Endothelial cell of umbilical vein (primary cell): ENCODE measurements around the gene TBX15. TPM values are rescaled to one million over a fixed set of nuclear protein-coding genes. Genes with fewer than 3 reads are reported as not detected.

ENCODE experiments used
- BruUV-seq: library from RNA; stranded (reverse); fragments of 400-500 nt; replicated peaks from 2 replicates; lab custom pipeline; 2021; lab: Mats Ljungman, UMichigan
- CTCF ChIA-PET: fragments of 300-600, 350-600 bp; sonication (Branson Sonifier 250); formaldehyde crosslinking; loops from one replicate; lab custom pipeline; 2021; ENCODE audit warnings: antibody characterized with exemption, inconsistent platforms; lab: Charles Lee
- POLR2A ChIA-PET: fragments of 300-600, 350-600 bp; sonication (Branson Sonifier 250); formaldehyde crosslinking; loops from one replicate; lab custom pipeline; 2021; ENCODE audit warnings: antibody characterized with exemption, inconsistent platforms; lab: Charles Lee
- DNase-seq: peaks from one replicate; pipeline ENCODE4 v3.0.0-alpha.2; 2011; ENCODE audit warnings: low read depth, low spot score
- FAIRE-seq: peaks from 2 replicates; lab custom pipeline; 2011; peaks lifted over from hg19 to GRCh38; lab: Jason Lieb, UNC
- H2AFZ ChIP-seq: 2 replicates; pipeline ENCODE4 v1.6.0; 2012; ENCODE audit warnings: low read depth, low read length, control low read depth, inconsistent platforms
- H3K27ac ChIP-seq: 2 replicates; pipeline ENCODE4 v1.5.1; 2011; ENCODE audit warnings: low read depth, mild to moderate bottlenecking, control low read depth, low read length, moderate library complexity; ENCODE audit not compliant: insufficient read depth
- H3K27me3 ChIP-seq, 2 experiments: 2 replicates each; pipeline versions ENCODE4 v1.6.0 to v1.6.1; 2011; ENCODE audit warnings: low read length in 2 of 2, mixed read lengths in 1 of 2; ENCODE audit not compliant: control insufficient read depth in 2 of 2, insufficient read depth in 2 of 2
- H3K36me3 ChIP-seq, 2 experiments: 2 replicates in 1 of 2; 3 replicates in 1 of 2; pipeline ENCODE4 v1.5.1; 2011; ENCODE audit warnings: low read length in 2 of 2, mild to moderate bottlenecking in 1 of 2, moderate library complexity in 1 of 2; ENCODE audit not compliant: control insufficient read depth in 2 of 2, insufficient read depth in 2 of 2; ENCODE audit errors: extremely low read depth in 1 of 2
- H3K4me1 ChIP-seq: 3 replicates; pipeline ENCODE4 v1.5.1; 2011; ENCODE audit warnings: mild to moderate bottlenecking, low read length; ENCODE audit not compliant: control insufficient read depth, insufficient read depth; ENCODE audit errors: extremely low read depth
- H3K4me2 ChIP-seq: 2 replicates; pipeline ENCODE4 v1.6.1; 2011; ENCODE audit warnings: low read length, control low read depth, mixed read lengths; ENCODE audit not compliant: insufficient read depth
- H3K4me3 ChIP-seq, 3 experiments: fragments of 200-600 bp in 1 of 3; sonication (generic), shearing (Covaris generic) in 1 of 3; replicated peaks in 1 of 3; 2 replicates each; pipeline ENCODE4 v1.5.1; 2011 to 2016; ENCODE audit warnings: control low read depth in 3 of 3, low read length in 3 of 3, mild to moderate bottlenecking in 2 of 3, inconsistent platforms in 1 of 3, low read depth in 1 of 3, moderate library complexity in 1 of 3; ENCODE audit not compliant: insufficient read depth in 1 of 3
- H3K79me2 ChIP-seq: 2 replicates; pipeline ENCODE4 v1.6.0; 2012; ENCODE audit warnings: low read length, inconsistent platforms; ENCODE audit not compliant: control insufficient read depth, insufficient read depth
- H3K9ac ChIP-seq: replicated peaks from 2 replicates; pipeline ENCODE3; 2011; ENCODE audit warnings: low read length, control low read depth; ENCODE audit not compliant: insufficient read depth; ENCODE audit errors: extremely low read depth
- H3K9me1 ChIP-seq: replicated peaks from 3 replicates; pipeline ENCODE4 v1.6.0; 2011; ENCODE audit warnings: mild to moderate bottlenecking, low read length; ENCODE audit not compliant: control insufficient read depth, insufficient read depth; ENCODE audit errors: extremely low read depth
- H3K9me3 ChIP-seq: replicated peaks from 2 replicates; pipeline ENCODE4 v1.5.1; 2012; ENCODE audit warnings: low read length, inconsistent platforms; ENCODE audit not compliant: control insufficient read depth, insufficient read depth
- H4K20me1 ChIP-seq: replicated peaks from 2 replicates; pipeline ENCODE3; 2011; ENCODE audit warnings: mild to moderate bottlenecking, low read length; ENCODE audit not compliant: control insufficient read depth, insufficient read depth; ENCODE audit errors: extremely low read depth
- CTCF ChIP-seq, 2 donors: IDR thresholded peaks; 1 replicate in 1 of 2; 2 replicates in 1 of 2; pipeline ENCODE4 v1.5.1; 2011; ENCODE audit warnings: low read length in 2 of 2, mild to moderate bottlenecking in 2 of 2, moderate library complexity in 2 of 2, control low read depth in 1 of 2, inconsistent platforms in 1 of 2, low read depth in 1 of 2; ENCODE audit not compliant: insufficient read depth in 1 of 2; ENCODE audit errors: extremely low read depth in 1 of 2
- EZH2 ChIP-seq: IDR thresholded peaks from 2 replicates; pipeline ENCODE4 v1.6.1; 2012; ENCODE audit warnings: borderline replicate concordance, low read depth, mild to moderate bottlenecking, moderate library complexity, low read length, inconsistent platforms; ENCODE audit not compliant: severe bottlenecking
- FOS ChIP-seq: IDR thresholded peaks from 2 replicates; pipeline ENCODE4 v1.6.1; 2011; ENCODE audit warnings: mild to moderate bottlenecking, low read length, moderate library complexity, borderline replicate concordance; ENCODE audit not compliant: insufficient read depth
- GATA2 ChIP-seq: IDR thresholded peaks from 2 replicates; pipeline ENCODE4 v1.7.0; 2011; ENCODE audit warnings: low read depth, mild to moderate bottlenecking, moderate library complexity, mixed read lengths, low read length; ENCODE audit not compliant: insufficient read length, insufficient read depth
- JUN ChIP-seq: IDR thresholded peaks from 2 replicates; pipeline ENCODE4 v1.6.1; 2011; ENCODE audit warnings: borderline replicate concordance, low read depth; ENCODE audit not compliant: insufficient read length, insufficient read depth
- MYC ChIP-seq: IDR thresholded peaks from one replicate; pipeline ENCODE4 v1.6.1; 2011; ENCODE audit warnings: mild to moderate bottlenecking, low read depth, low read length
- POLR2A ChIP-seq: IDR thresholded peaks from 2 replicates; pipeline ENCODE4 v1.6.1; 2012; ENCODE audit warnings: low read depth, mild to moderate bottlenecking, control low read depth, low read length
- POLR2AphosphoS5 ChIP-seq: IDR thresholded peaks from 2 replicates; pipeline ENCODE4 v1.6.1; 2012; ENCODE audit warnings: low read depth, mild to moderate bottlenecking, control low read depth, low read length, moderate library complexity; ENCODE audit not compliant: insufficient read depth
- dilution Hi-C: fragments of 300-500 bp; cut with MboI; formaldehyde crosslinking; loops from one replicate; pipeline ENCODE4 v1.15.0; 2019; ENCODE audit warnings: low sequenced_read_pairs; ENCODE audit not compliant: extremely low pct_ligation_motif_present
- intact Hi-C: fragments of 100-400 bp; cut with micrococcal nuclease; formaldehyde crosslinking; loops from one replicate; pipeline ENCODE4 v1.10.0; 2022
- polyA plus RNA-seq, 4 experiments: library from polyadenylated mRNA; depleted of rRNA in 3 of 4; stranded (reverse) in 3 of 4; unstranded in 1 of 4; fragments of >200 nt; gene quantifications; 2 replicates each; pipeline versions ENCODE4 v1.2.1 to v1.2.3, GENCODE V29; 2011 to 2012; ENCODE audit warnings: missing spikeins in 1 of 4
- total RNA-seq: library from RNA; stranded (reverse); gene quantifications from 2 replicates; pipeline ENCODE4 v1.2.3, GENCODE V29; 2021
- TF ChIP-seq, protein P1 (sequence below): IDR thresholded peaks from 2 replicates; pipeline ENCODE4 v1.6.1; 2011; ENCODE audit not compliant: insufficient read depth, insufficient read length

TBX15 gene
- total and polyA plus RNA-seq, 2 donors (not counting 3 experiments of a cell fraction or from before 2014, with no cell fraction given): 0.01 TPM; not detected in 1

GRCh38 chr1:118933051-118933781, 54.9 kb downstream of the TBX15 start:
- DNase-seq (no peak), FAIRE-seq (no peak)
- Histone ChIP-seq H3K4me1 (no peaks in the 10 kb centered on the region), H3K9me3 (no peaks in the 10 kb centered on the region), H2AFZ (no peak overlapping the region), H3K36me3 (no peaks in the 10 kb centered on the region), H4K20me1 (no peaks in the 10 kb centered on the region), H3K4me2 (no peak overlapping the region), H3K9me1 (no peaks in the 10 kb centered on the region), H3K27me3 (no peaks in the 10 kb centered on the region), H3K4me3 (no peak overlapping the region), H3K79me2 (no peaks in the 10 kb centered on the region), H3K9ac (no peak overlapping the region), H3K27ac (no peak overlapping the region)
- TF ChIP-seq POLR2A (no peak), EZH2 (no peak)
- TF ChIP-seq, protein P1, sequence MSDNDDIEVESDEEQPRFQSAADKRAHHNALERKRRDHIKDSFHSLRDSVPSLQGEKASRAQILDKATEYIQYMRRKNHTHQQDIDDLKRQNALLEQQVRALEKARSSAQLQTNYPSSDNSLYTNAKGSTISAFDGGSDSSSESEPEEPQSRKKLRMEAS: no peak
- ChIA-PET CTCF (no interaction called here), POLR2A (no interaction called here)
- dilution Hi-C loops (no loop called here), intact Hi-C loops (no loop called here)
- BruUV-seq: no TSS peak

DNA sequence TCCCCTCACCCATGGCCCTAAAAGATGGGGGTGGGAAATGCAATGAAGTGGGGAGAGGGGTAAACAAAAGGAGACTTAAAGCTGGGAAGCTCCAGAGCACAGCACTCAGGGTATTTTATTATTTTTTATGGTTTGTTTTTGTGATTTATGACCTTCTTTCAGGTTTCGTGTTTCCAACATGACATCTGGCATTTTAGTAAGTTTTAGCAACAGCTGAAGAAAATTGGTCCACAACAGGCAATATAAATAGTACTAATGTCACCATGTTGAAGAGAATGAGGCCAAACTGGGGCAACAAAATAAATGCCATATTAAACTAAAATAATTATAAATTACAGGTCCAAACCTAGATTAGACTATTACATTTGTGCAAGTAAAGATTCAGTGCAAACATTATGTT, 56.3 kb downstream of the TBX15 start:
- dilution Hi-C loops (no loop called here), intact Hi-C loops (no loop called here)
- Histone ChIP-seq H4K20me1 (no peaks in the 10 kb centered on the region), H3K36me3 (no peaks in the 10 kb centered on the region), H3K4me2 (no peak overlapping the region), H3K9me3 (no peaks in the 10 kb centered on the region), H3K79me2 (no peaks in the 10 kb centered on the region), H3K4me3 (no peak overlapping the region), H2AFZ (no peak overlapping the region), H3K4me1 (no peaks in the 10 kb centered on the region), H3K9me1 (no peaks in the 10 kb centered on the region), H3K27ac (no peak overlapping the region), H3K27me3 (no peaks in the 10 kb centered on the region), H3K9ac (no peak overlapping the region)
- CTCF ChIA-PET: no interaction called here
- POLR2A ChIA-PET: no interaction called here
- TF ChIP-seq EZH2 (no peak), POLR2A (no peak), MYC (no peak), FOS (no peak), JUN (no peak), CTCF (IDR thresholded peaks at IDR 0.05; ENCODE audit: extremely low read depth in 1 of 2, insufficient read depth in 1 of 2, low read depth in 1 of 2, low read length in 2 of 2) (no peak), POLR2AphosphoS5 (no peak), GATA2 (no peak)
- TF ChIP-seq, protein P1: no peak
- BruUV-seq: no TSS peak
- no peak for DNase-seq
- FAIRE-seq: no peak
